CD4-positive, alpha-beta T cell (primary cell): ENCODE data around the gene KIF3B. TPM values are rescaled to one million over a fixed set of nuclear protein-coding genes. Genes with fewer than 3 reads are reported as not detected.
A peak's percentile ranks its signal among the peaks of the same experiment; 100 is the strongest.

Experiments used
- ATAC-seq: fragments of 200-7000 bp; cut with Tn5 transposase; one replicate; pipeline ENCODE4 v1.10.0; 2022; ENCODE audit warnings: mild to moderate bottlenecking; ENCODE audit not compliant: poor library complexity
- CTCF ChIA-PET: fragments of 350-600 bp; sonication (Branson Sonifier 250); formaldehyde crosslinking; loops from one replicate; lab custom pipeline; 2021; ENCODE audit warnings: antibody characterized with exemption, inconsistent platforms; lab: Charles Lee
- POLR2A ChIA-PET: fragments of 350-600 bp; sonication (Branson Sonifier 250); formaldehyde crosslinking; loops from one replicate; lab custom pipeline; 2021; ENCODE audit warnings: antibody characterized with exemption, inconsistent platforms; lab: Charles Lee
- DNase-seq, 14 experiments: peaks; one replicate each; pipeline ENCODE4 v3.0.0-alpha.2; 2013 to 2020; ENCODE audit warnings: mixed read lengths in 2 of 14
- H3K27ac ChIP-seq, 2 donors: one replicate each; pipeline versions ENCODE4 v1.5.1 to v1.7.0; 2013; ENCODE audit warnings: low read length in 2 of 2, low read depth in 1 of 2, mild to moderate bottlenecking in 1 of 2
- H3K27me3 ChIP-seq, 2 experiments: 1 replicate in 1 of 2; 2 replicates in 1 of 2; pipeline versions ENCODE4 v1.6.1 to v1.7.0; 2013; ENCODE audit warnings: low read length in 2 of 2, control low read depth in 1 of 2, mild to moderate bottlenecking in 1 of 2, moderate library complexity in 1 of 2; ENCODE audit not compliant: insufficient read depth in 2 of 2, control insufficient read depth in 1 of 2
- H3K36me3 ChIP-seq: one replicate; pipeline ENCODE4 v1.6.1; 2013; ENCODE audit warnings: low read length, control low read depth; ENCODE audit not compliant: insufficient read depth
- H3K4me1 ChIP-seq: one replicate; pipeline ENCODE4 v1.6.1; 2013; ENCODE audit warnings: low read length, control low read depth; ENCODE audit not compliant: insufficient read depth
- H3K4me3 ChIP-seq: one replicate; pipeline ENCODE4 v1.5.1; 2013; ENCODE audit warnings: mild to moderate bottlenecking, low read length, moderate library complexity
- H3K9me3 ChIP-seq, 2 experiments: 1 replicate in 1 of 2; 2 replicates in 1 of 2; pipeline versions ENCODE4 v1.6.1 to v1.7.0; 2013; ENCODE audit warnings: low read length in 2 of 2, mild to moderate bottlenecking in 2 of 2, control low read depth in 1 of 2, moderate library complexity in 1 of 2; ENCODE audit not compliant: control insufficient read depth in 1 of 2, insufficient read depth in 1 of 2
- H3K27ac Mint-ChIP-seq: one replicate; pipeline ENCODE4 v1.8.0; 2020; ENCODE audit warnings: mixed read lengths
- H3K27me3 Mint-ChIP-seq: one replicate; pipeline ENCODE4 v1.8.0; 2021; ENCODE audit warnings: mixed read lengths
- H3K36me3 Mint-ChIP-seq: one replicate; pipeline ENCODE4 v1.8.0; 2021; ENCODE audit warnings: low read depth, mixed read lengths
- H3K4me1 Mint-ChIP-seq: one replicate; pipeline ENCODE4 v1.8.0; 2021; ENCODE audit warnings: low read depth, mixed read lengths
- H3K4me3 Mint-ChIP-seq: one replicate; pipeline ENCODE4 v1.8.0; 2020; ENCODE audit warnings: mild to moderate bottlenecking, mixed read lengths
- H3K9me3 Mint-ChIP-seq: one replicate; pipeline ENCODE4 v1.8.0; 2020; ENCODE audit warnings: mixed read lengths
- CTCF ChIP-seq: fragments of 200-600 bp; IDR thresholded peaks from one replicate; pipeline ENCODE4 v1.8.0; 2022; ENCODE audit warnings: antibody characterized with exemption, mild to moderate bottlenecking
- intact Hi-C, 2 experiments: fragments of 100-400 bp; cut with DNase I in 1 of 2; cut with micrococcal nuclease in 1 of 2; formaldehyde crosslinking; loops; one replicate each; pipeline versions ENCODE4 v1.15.1 to v1.9.0; 2023 to 2025; cut with DNase I, micrococcal nuclease
- total RNA-seq, 174 experiments: library from RNA in 2 of 174; stranded (reverse) in 2 of 174; gene quantifications; one replicate each; pipeline ENCODE4 v1.2.3 and lab custom pipeline; 2021 to 2026

Gene KIF3B
- total RNA-seq, 2 experiments from 2014 or later = 7.3 TPM

- ChIA-PET CTCF (no interaction called here), POLR2A (interaction anchor here (0.6 kb wide), 1 partner anchor 97 kb away, joined by 3 read pairs; no protein-coding TSS in a partner anchor)
- no peak for DNase-seq
- Mint-ChIP-seq H3K36me3 (peaks cover 84% of the 10 kb centered on the region), H3K27me3 (no peaks in the 10 kb centered on the region), H3K27ac (peak overlapping the region; percentile 46), H3K4me1 (no peaks in the 10 kb centered on the region), H3K4me3 (no peak overlapping the region), H3K9me3 (no peaks in the 10 kb centered on the region)
- Histone ChIP-seq H3K36me3 (peaks cover 63% of the 10 kb centered on the region), H3K27ac (no peak overlapping the region), H3K4me1 (no peaks in the 10 kb centered on the region), H3K27me3 (no peaks in the 10 kb centered on the region), H3K9me3 (no peaks in the 10 kb centered on the region), H3K4me3 (no peak overlapping the region)
- intact Hi-C loops = no loop called here
- no peak for TF ChIP-seq CTCF
- ATAC-seq = no peak
Measured at GRCh38 chr20:32314768-32315167, 37.3 kb downstream of the KIF3B start.

- Histone ChIP-seq H3K4me1 (no peaks in the 10 kb centered on the region), H3K4me3 (no peak overlapping the region), H3K27ac (no peak overlapping the region), H3K9me3 (no peaks in the 10 kb centered on the region), H3K27me3 (no peaks in the 10 kb centered on the region), H3K36me3 (peaks cover 57% of the 10 kb centered on the region)
- no peak overlapping the region for H3K4me3 Mint-ChIP-seq
- POLR2A ChIA-PET = interaction anchor here (0.8 kb wide), 1 partner anchor 39 kb away, joined by 3 read pairs; no protein-coding TSS in a partner anchor
- DNase-seq (no peak), ATAC-seq (no peak)
- intact Hi-C loops = no loop called here
- no peak for TF ChIP-seq CTCF
- no peaks in the 10 kb centered on the region for H3K9me3 Mint-ChIP-seq
- CTCF ChIA-PET = no interaction called here
- no peaks in the 10 kb centered on the region for H3K27me3 Mint-ChIP-seq
- no peaks in the 10 kb centered on the region for H3K4me1 Mint-ChIP-seq
- H3K27ac Mint-ChIP-seq = no peak overlapping the region
- peaks cover 81% of the 10 kb centered on the region for H3K36me3 Mint-ChIP-seq
Measured at GRCh38 chr20:32315399-32315798, 37.9 kb downstream of the KIF3B start.

- no peak for ATAC-seq
- peaks cover 52% of the 10 kb centered on the region for H3K36me3 ChIP-seq
- no peak overlapping the region for H3K4me3 ChIP-seq
- intact Hi-C loops = no loop called here
- Mint-ChIP-seq H3K27me3 (no peaks in the 10 kb centered on the region), H3K4me3 (no peak overlapping the region), H3K36me3 (peaks cover 81% of the 10 kb centered on the region), H3K9me3 (no peaks in the 10 kb centered on the region), H3K27ac (no peak overlapping the region), H3K4me1 (no peaks in the 10 kb centered on the region)
- no peak for TF ChIP-seq CTCF
- CTCF ChIA-PET = no interaction called here
- H3K9me3 ChIP-seq = no peaks in the 10 kb centered on the region
- H3K4me1 ChIP-seq = no peaks in the 10 kb centered on the region
- H3K27me3 ChIP-seq = no peaks in the 10 kb centered on the region
- no peak overlapping the region for H3K27ac ChIP-seq
- POLR2A ChIA-PET = interaction anchor here (0.7 to 0.8 kb wide), 2 partner anchors 16 to 39 kb away, joined by 3 read pairs; no protein-coding TSS in a partner anchor
- DNase-seq = no peak
Measured at GRCh38 chr20:32315891-32316290, 38.4 kb downstream of the KIF3B start.
